Ishikawa (cell line): ENCODE results near the gene PPP1R12C.

Experiments
- CEBPB ChIP-seq: IDR thresholded peaks from 2 replicates; pipeline ENCODE4 v1.6.1; 2012
- CREB1 ChIP-seq: IDR thresholded peaks from 2 replicates; pipeline ENCODE4 v1.6.1; 2012; ENCODE audit warnings: low read depth
- EGR1 ChIP-seq: IDR thresholded peaks from 2 replicates; pipeline ENCODE4 v1.6.1; 2012
- EP300 ChIP-seq: IDR thresholded peaks from 2 replicates; pipeline ENCODE4 v1.6.1; 2012; ENCODE audit warnings: borderline replicate concordance
- FOXM1 ChIP-seq: IDR thresholded peaks from 2 replicates; pipeline ENCODE4 v1.6.1; 2012; ENCODE audit warnings: low read depth, borderline replicate concordance
- NFIC ChIP-seq: IDR thresholded peaks from 2 replicates; pipeline ENCODE4 v1.6.1; 2012
- RAD21 ChIP-seq: IDR thresholded peaks from 2 replicates; pipeline ENCODE4 v1.6.1; 2012; ENCODE audit warnings: low read depth
- TAF1 ChIP-seq: IDR thresholded peaks from 2 replicates; pipeline ENCODE4 v1.6.1; 2012; ENCODE audit warnings: low read depth, mild to moderate bottlenecking
- TCF12 ChIP-seq: IDR thresholded peaks from 2 replicates; pipeline ENCODE4 v1.6.1; 2012; ENCODE audit warnings: low read depth
- TEAD4 ChIP-seq: IDR thresholded peaks from 2 replicates; pipeline ENCODE4 v1.6.1; 2012
- YY1 ChIP-seq: IDR thresholded peaks from 2 replicates; pipeline ENCODE4 v1.6.1; 2012; ENCODE audit warnings: low read depth
- ZBTB7A ChIP-seq: IDR thresholded peaks from 2 replicates; pipeline ENCODE4 v1.6.1; 2012; ENCODE audit warnings: low read depth
- TF ChIP-seq, protein P1 (sequence below): IDR thresholded peaks from 2 replicates; pipeline ENCODE4 v1.6.1; 2012
- TF ChIP-seq, protein P2 (sequence below): IDR thresholded peaks from 2 replicates; pipeline ENCODE4 v1.6.1; 2012
- TF ChIP-seq, protein P3 (sequence below): IDR thresholded peaks from 2 replicates; pipeline ENCODE4 v1.6.1; 2012; ENCODE audit warnings: low read depth, mild to moderate bottlenecking

Gene PPP1R12C

DNA sequence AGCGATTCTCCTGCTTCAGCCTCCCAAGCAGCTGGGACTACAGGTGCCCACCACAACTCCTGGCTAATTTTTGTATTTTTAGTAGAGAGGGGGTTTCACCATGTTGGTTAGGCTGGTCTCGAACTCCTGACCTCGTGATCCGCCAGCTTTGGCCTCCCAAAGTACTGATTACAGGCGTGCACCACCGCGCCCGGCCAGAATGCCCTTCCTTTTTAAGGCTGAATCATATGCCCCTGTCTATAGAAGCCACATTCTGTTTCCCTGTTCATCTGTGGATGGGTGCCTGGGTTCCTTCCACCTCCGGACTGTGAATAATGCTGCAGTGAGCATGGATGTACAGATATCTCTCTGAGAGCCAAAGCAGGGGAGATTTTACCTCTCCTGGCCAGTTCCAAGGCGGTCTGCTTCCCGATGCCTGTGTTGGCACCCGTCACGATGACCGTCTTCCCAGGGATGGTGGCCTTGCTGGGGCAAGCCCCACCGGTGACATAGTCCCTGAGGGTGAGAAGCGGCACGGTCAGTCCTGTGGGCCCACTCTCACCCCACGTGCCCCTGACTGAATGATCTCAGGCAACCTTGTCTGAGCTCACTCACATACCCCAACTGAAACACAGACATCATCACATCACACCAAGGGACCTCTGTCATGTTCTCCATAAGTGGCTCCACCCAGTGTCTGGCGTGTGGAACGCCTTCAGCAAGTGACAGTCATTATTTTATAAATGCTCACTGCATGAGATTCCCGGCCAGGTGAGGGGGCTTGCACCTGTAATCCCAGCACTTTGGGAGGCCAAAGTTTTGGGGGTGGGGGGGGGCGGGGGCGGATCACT is 58.4 kb downstream of the PPP1R12C start:
- TF ChIP-seq, protein P1, sequence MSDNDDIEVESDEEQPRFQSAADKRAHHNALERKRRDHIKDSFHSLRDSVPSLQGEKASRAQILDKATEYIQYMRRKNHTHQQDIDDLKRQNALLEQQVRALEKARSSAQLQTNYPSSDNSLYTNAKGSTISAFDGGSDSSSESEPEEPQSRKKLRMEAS = no peak
- TF ChIP-seq YY1 = no peak
- TF ChIP-seq, protein P2, sequence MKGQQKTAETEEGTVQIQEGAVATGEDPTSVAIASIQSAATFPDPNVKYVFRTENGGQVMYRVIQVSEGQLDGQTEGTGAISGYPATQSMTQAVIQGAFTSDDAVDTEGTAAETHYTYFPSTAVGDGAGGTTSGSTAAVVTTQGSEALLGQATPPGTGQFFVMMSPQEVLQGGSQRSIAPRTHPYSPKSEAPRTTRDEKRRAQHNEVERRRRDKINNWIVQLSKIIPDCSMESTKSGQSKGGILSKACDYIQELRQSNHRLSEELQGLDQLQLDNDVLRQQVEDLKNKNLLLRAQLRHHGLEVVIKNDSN = no peak
- TF ChIP-seq RAD21 = no peak
- TF ChIP-seq, protein P3, sequence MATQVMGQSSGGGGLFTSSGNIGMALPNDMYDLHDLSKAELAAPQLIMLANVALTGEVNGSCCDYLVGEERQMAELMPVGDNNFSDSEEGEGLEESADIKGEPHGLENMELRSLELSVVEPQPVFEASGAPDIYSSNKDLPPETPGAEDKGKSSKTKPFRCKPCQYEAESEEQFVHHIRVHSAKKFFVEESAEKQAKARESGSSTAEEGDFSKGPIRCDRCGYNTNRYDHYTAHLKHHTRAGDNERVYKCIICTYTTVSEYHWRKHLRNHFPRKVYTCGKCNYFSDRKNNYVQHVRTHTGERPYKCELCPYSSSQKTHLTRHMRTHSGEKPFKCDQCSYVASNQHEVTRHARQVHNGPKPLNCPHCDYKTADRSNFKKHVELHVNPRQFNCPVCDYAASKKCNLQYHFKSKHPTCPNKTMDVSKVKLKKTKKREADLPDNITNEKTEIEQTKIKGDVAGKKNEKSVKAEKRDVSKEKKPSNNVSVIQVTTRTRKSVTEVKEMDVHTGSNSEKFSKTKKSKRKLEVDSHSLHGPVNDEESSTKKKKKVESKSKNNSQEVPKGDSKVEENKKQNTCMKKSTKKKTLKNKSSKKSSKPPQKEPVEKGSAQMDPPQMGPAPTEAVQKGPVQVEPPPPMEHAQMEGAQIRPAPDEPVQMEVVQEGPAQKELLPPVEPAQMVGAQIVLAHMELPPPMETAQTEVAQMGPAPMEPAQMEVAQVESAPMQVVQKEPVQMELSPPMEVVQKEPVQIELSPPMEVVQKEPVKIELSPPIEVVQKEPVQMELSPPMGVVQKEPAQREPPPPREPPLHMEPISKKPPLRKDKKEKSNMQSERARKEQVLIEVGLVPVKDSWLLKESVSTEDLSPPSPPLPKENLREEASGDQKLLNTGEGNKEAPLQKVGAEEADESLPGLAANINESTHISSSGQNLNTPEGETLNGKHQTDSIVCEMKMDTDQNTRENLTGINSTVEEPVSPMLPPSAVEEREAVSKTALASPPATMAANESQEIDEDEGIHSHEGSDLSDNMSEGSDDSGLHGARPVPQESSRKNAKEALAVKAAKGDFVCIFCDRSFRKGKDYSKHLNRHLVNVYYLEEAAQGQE = no peak
- no peak for TF ChIP-seq CEBPB
- TF ChIP-seq NFIC = no peak
- no peak for TF ChIP-seq TAF1
- no peak for TF ChIP-seq TEAD4
- no peak for TF ChIP-seq FOXM1

DNA sequence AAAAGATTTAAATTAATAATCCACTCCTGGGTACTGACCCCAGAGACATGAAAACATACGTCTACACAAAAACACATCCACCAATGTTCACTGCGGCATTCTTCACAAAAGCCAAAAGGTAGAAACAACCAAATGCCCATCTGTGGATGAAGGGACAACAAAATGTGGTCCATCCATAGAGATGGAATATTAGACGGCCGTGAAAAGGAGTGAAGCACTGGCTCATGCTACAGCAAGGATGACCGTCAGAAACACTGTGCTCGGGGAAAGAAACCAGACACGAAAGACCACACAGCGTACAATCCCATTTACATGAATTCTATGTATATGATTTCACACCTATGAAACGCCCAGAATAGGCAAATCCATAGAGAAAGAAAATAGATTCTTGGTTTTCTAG is 60.6 kb downstream of the PPP1R12C start:
- TF ChIP-seq, protein P1 = no peak
- TF ChIP-seq, protein P2 = no peak
- TF ChIP-seq NFIC (no peak), ZBTB7A (no peak), TEAD4 (no peak), FOXM1 (no peak), EP300 (no peak), TCF12 (no peak), EGR1 (no peak), YY1 (no peak), CREB1 (no peak), RAD21 (no peak), TAF1 (no peak), CEBPB (no peak)
- TF ChIP-seq, protein P3 = no peak

DNA sequence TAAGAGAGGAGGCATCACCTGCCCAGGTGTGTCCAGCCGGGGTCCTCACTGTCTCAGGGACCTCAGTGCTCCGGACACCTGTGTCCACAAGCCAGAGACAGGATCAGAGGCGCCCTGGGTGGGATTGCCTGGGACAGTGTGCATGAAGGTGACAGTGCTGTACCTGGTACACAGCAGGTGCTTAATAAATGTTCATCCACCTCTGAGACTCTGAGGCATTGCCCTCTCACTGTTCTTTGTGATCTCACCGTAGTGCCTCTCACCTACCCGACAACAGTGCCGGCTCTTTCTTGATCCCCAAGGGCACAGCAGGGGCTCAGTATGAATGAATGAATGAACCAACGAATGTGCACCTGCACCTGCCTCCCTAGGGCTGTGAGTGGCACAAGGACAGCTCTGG is 63.7 kb downstream of the PPP1R12C start:
- TF ChIP-seq TCF12 = no peak
- TF ChIP-seq, protein P3 = no peak
- TF ChIP-seq CREB1 = no peak
- TF ChIP-seq YY1 = no peak
- TF ChIP-seq EGR1 = no peak
- no peak for TF ChIP-seq TAF1
- TF ChIP-seq EP300 = no peak
- TF ChIP-seq, protein P2 = no peak
- no peak for TF ChIP-seq NFIC
- TF ChIP-seq TEAD4 = no peak
- TF ChIP-seq ZBTB7A = no peak
- TF ChIP-seq CEBPB = no peak
- TF ChIP-seq, protein P1 = no peak
